GM19025 (cell line): ENCODE results near the gene SPHKAP.
"Not testable (repeated sequence)": the region's sequence is repeated elsewhere in the genome, so short reads cannot be mapped to it uniquely, and the experiment has no call there.

Experiments used
- ATAC-seq: cut with Tn5 transposase; IDR thresholded peaks from one replicate; pipeline ENCODE4 v1.9.1; 2021; ENCODE audit warnings: mild to moderate bottlenecking, low read depth, moderate library complexity; ENCODE audit not compliant: unreplicated experiment

The SPHKAP gene

GRCh38 chr2:228104215-228104614 is 77.3 kb downstream of the SPHKAP start:
- ATAC-seq = no peak

- ATAC-seq = no peak
Measured at GRCh38 chr2:228103379-228103778, 78.1 kb downstream of the SPHKAP start.

GRCh38 chr2:228102949-228103348 is 78.5 kb downstream of the SPHKAP start:
- no peak for ATAC-seq

- no peak for ATAC-seq
Measured at GRCh38 chr2:228094377-228094921, 87.0 kb downstream of the SPHKAP start.

- no peak for ATAC-seq
Measured at GRCh38 chr2:228092056-228092455, 89.4 kb downstream of the SPHKAP start.

- ATAC-seq = no peak
Measured at GRCh38 chr2:228086561-228086960, 94.9 kb downstream of the SPHKAP start.

GRCh38 chr2:228084717-228085116 is 96.8 kb downstream of the SPHKAP start:
- no peak for ATAC-seq

- no peak for ATAC-seq
Measured at GRCh38 chr2:228083131-228083530, 98.4 kb downstream of the SPHKAP start.

GRCh38 chr2:228082571-228082970 is 98.9 kb downstream of the SPHKAP start:
- ATAC-seq = no peak

- no peak for ATAC-seq
Measured at GRCh38 chr2:228079194-228079593, 102.3 kb downstream of the SPHKAP start.

GRCh38 chr2:228076695-228077094 is 104.8 kb downstream of the SPHKAP start:
- ATAC-seq = not testable (repeated sequence)

GRCh38 chr2:228072669-228073068 is 108.8 kb downstream of the SPHKAP start:
- no peak for ATAC-seq

GRCh38 chr2:228067309-228067708 is 114.2 kb downstream of the SPHKAP start:
- no peak for ATAC-seq

- no peak for ATAC-seq
Measured at GRCh38 chr2:228066126-228066798, 115.2 kb downstream of the SPHKAP start.

- no peak for ATAC-seq
Measured at GRCh38 chr2:228065686-228066085, 115.8 kb downstream of the SPHKAP start.

GRCh38 chr2:228064796-228065315 is 116.6 kb downstream of the SPHKAP start:
- no peak for ATAC-seq

- ATAC-seq = no peak
Measured at GRCh38 chr2:228064024-228064423, 117.5 kb downstream of the SPHKAP start.

GRCh38 chr2:228063558-228063957 is 117.9 kb downstream of the SPHKAP start:
- ATAC-seq = no peak

- no peak for ATAC-seq
Measured at GRCh38 chr2:228059735-228060134, 121.8 kb downstream of the SPHKAP start.

GRCh38 chr2:228056293-228057097 is 125.0 kb downstream of the SPHKAP start:
- no peak for ATAC-seq

- ATAC-seq = no peak
Measured at GRCh38 chr2:228048838-228049490, 132.5 kb downstream of the SPHKAP start.
